Measurements from ENCODE around the gene DENND2D.
"Not testable (repeated sequence)": the region's sequence is repeated elsewhere in the genome, so short reads cannot be mapped to it uniquely, and the experiment has no call there.

Gene DENND2D

GRCh38 chr1:111221276-111221632, 20.8 kb upstream of the DENND2D start:
- no peak for DNase-seq

GRCh38 chr1:111220302-111220890, 19.9 kb upstream of the DENND2D start:
- DNase-seq: no peak

- peak in 1 of 2 donors; percentile 46 for DNase-seq
Measured at GRCh38 chr1:111219557-111220286, 19.3 kb upstream of the DENND2D start.

GRCh38 chr1:111218701-111219556, 18.5 kb upstream of the DENND2D start:
- no peak for DNase-seq

GRCh38 chr1:111217183-111217910, 16.9 kb upstream of the DENND2D start:
- DNase-seq: no peak

GRCh38 chr1:111216751-111217150, 16.3 kb upstream of the DENND2D start:
- DNase-seq: no peak

GRCh38 chr1:111215285-111215684, 14.8 kb upstream of the DENND2D start:
- DNase-seq: not testable (repeated sequence)

- DNase-seq: peak; percentile 37 to 42
Measured at GRCh38 chr1:111214884-111215283, 14.4 kb upstream of the DENND2D start.

- no peak for DNase-seq
Measured at GRCh38 chr1:111214074-111214801, 13.8 kb upstream of the DENND2D start.

- DNase-seq: no peak
Measured at GRCh38 chr1:111213412-111213811, 13.0 kb upstream of the DENND2D start.

- DNase-seq: no peak
Measured at GRCh38 chr1:111212634-111213335, 12.3 kb upstream of the DENND2D start.

GRCh38 chr1:111211921-111212320, 11.5 kb upstream of the DENND2D start:
- DNase-seq: no peak

GRCh38 chr1:111209622-111210021, 9.2 kb upstream of the DENND2D start:
- DNase-seq: no peak

GRCh38 chr1:111208921-111209320, 8.5 kb upstream of the DENND2D start:
- DNase-seq: no peak

- DNase-seq: no peak
Measured at GRCh38 chr1:111205714-111206050, 5.2 kb upstream of the DENND2D start.

GRCh38 chr1:111204983-111205713, 4.7 kb upstream of the DENND2D start:
- no peak for DNase-seq

- peak; percentile 82 to 83 for DNase-seq
Measured at GRCh38 chr1:111204201-111204982, 3.9 kb upstream of the DENND2D start.

- DNase-seq: peak; percentile 87
Measured at GRCh38 chr1:111203681-111204200, 3.3 kb upstream of the DENND2D start.

GRCh38 chr1:111202707-111203623, 2.5 kb upstream of the DENND2D start:
- DNase-seq: no peak
